Limb (tissue), 2 donors: ENCODE measurements around the gene TMX4.

Source experiments
- DNase-seq, 2 donors: peaks; one replicate each; pipeline ENCODE4 v3.0.0-alpha.2; 2016; ENCODE audit errors: extremely low spot score in 2 of 2

Gene TMX4

DNA sequence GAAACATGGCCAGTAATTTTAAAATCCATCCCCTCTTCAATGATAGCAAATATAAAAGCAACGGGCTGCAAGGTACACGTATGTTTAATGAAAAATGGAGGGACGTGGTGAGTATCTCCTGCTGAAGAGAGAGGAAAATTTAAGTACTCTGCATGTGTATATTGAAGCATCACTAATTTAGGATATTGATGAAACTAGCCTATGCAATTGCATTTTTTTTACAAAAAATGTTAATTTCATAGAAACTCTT, 362 bp upstream of the TMX4 start:
- DNase-seq, result no peak

- DNase-seq, result no peak
These were observed 659 bp downstream of the TMX4 start for GRCh38 chr20:8018958-8019245.

- DNase-seq, result no peak
These were observed 6.8 kb downstream of the TMX4 start for GRCh38 chr20:8012724-8013123.

DNA sequence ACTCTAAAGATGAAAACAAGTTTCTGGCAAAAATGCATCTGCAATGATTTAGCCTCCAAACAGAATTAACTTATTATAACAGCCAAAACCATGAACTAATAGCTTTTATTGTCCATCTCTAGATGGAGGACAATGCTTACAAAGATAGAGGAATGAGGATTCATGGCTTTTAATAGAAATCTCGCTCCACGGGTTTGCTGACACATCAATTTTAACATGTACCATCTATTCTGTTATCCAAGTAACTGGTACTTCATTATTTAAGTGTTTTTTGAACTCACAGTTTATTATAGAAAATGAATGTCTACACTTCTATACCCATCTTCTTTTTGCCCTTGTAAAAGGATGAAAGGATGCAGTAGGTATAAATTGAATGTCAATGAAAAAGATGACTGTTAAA, 10.8 kb downstream of the TMX4 start:
- DNase-seq, result no peak

GRCh38 chr20:8007490-8007889, 12.1 kb downstream of the TMX4 start:
- no peak for DNase-seq

DNA sequence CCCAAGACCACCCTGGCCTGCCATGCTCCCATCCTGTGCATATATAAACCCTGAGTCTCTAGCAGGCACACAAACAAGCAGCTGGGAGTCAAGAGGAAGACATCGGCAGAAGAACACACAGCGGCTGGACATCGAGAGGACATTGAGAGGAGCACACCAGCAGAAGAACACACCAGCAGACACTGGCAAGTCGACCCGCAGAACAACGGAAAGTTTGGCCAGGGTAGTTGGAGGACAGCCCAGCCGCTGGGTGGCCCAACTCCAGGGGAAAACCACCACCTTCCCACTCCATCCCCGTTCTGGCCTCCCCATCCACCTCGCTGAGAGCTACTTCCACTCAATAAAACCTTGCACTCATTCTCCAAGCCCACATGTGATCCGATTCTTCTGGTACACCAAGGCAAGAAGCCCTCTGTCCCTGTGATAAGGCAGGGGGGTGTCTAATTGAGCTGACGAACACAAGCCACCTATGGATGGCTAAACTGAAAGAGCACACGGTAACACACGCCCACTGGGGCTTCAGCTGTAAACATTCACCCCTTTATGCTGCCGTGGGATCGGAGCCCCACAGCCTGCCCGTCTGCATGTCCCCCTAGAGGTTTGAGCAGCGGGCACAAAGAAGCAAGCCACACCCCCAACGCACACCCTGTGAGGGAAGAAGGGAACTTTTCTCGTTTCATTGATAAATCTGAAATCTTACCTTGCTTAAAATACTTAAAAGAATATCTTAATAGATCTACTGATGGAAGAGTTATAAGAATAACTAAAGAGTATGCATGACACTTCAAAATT, 13.8 kb downstream of the TMX4 start:
- DNase-seq, result no peak

- DNase-seq, result no peak
These were observed 14.5 kb downstream of the TMX4 start for GRCh38 chr20:8005033-8005432.

DNA sequence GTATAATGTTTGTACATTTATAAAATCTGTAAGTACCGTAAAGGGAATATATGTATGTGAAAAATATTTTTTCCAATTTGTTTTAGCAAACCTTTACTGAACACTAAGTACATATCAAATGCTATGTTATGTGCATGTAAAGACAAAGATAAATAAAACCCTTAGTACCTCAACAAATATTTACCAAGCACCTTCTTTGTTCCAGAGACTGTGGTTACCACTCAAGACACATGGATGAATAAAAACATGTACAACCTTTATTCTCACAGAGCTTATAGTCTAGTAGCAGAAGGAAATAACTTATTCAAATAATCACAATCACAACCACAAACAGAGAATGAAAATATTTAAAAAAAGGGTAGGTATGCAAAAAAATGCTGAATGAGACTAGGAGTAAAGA, 17.5 kb downstream of the TMX4 start:
- no peak for DNase-seq

- DNase-seq, result no peak
These were observed 18.8 kb downstream of the TMX4 start for GRCh38 chr20:8000796-8001195.

- no peak for DNase-seq
These were observed 22.7 kb downstream of the TMX4 start for GRCh38 chr20:7996898-7997297.

GRCh38 chr20:7994809-7995208, 24.8 kb downstream of the TMX4 start:
- DNase-seq, result no peak

DNA sequence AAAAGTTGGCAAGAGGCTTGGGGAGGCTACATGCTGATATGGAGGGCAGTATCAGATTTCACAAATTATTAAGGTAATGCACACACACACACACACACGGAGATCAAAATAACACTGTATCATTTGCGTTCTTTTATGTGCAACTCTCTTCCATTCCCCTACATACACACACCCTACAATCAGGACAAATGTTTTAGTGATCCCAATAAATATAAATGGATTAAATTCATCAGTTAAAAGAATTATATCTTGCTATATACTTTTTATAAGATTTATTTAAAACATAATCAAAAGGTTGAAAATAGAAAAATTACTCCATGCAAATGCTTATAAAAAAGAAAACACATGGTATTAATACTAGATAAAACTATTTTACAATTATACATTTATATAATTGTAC, 25.9 kb downstream of the TMX4 start:
- no peak for DNase-seq

DNA sequence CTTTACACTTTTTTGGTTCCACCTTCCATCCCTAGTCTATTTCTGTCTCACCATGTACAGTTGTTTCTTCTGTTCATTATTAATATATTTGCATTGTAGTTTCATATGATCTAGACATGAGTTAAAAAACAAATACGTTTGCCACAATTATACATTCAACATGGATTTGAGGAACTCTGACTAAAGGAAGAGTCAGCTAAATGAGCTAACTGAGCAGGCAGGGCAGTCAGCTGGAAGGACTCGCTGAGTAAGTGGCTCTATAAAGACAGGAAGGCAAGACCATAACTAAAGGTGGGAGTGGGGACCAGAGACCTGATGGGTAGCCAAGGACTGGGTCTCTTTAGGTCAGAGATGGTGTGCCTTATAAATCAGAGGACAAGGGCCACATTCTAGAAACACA, 26.3 kb downstream of the TMX4 start:
- DNase-seq, result no peak

DNA sequence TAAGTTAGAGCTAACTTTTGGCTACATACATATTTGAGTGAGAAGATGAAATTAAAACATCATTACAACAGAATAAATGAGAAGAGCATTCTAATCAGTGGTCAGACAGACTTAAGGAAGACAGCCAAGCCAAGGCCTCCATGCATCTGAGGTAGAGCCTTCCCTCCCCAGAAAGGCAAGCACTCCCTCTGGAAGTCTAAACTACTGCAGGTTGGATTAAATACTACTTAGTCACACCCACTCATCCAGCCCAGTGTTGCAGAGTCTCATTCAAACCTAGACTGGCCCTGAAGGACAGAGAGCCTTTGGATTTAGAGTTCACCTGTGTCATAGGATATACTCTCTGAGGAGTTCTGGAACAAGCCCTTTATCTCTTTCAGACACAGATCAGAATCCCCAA, 29.2 kb downstream of the TMX4 start:
- DNase-seq, result no peak

GRCh38 chr20:7989379-7989778, 30.2 kb downstream of the TMX4 start:
- no peak for DNase-seq

DNA sequence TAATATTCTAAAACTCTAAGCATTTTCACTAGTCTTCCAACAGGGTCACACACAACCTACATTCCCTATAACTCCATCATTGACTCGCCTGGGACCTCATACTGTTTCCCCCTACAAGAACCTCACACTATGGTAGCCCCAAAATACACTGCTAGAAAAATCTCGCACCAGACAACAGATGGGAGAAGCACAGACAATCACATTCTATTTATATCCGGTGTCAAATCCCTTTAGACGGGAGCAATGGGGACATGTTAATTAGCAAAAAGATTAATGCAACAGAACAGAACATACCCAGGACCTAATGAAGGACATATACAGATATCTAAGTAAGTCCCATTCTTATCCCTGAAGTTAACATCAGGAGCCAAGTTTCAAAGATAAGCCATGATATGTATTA, 33.6 kb downstream of the TMX4 start:
- DNase-seq, result no peak

DNA sequence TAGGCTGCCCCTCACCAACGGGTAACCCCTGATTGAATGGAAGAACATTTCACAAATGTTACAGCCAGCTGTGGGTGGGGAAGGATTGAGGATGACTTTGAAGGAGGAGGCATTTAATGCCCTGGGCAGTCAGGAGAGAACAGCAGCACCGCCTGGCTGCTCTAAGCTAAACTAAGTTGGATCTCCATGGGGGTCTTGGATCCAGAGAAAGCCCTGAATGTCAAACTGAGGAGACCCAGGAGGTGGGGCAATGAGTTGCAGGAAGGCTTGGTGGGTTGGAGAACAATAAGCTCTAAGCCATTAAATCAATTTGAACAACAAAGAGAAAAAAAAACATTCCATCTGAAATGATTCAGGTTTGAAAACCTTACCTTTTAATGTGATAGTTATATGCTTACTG, 35.4 kb downstream of the TMX4 start:
- DNase-seq, result no peak

- DNase-seq, result no peak
These were observed 38.2 kb downstream of the TMX4 start for GRCh38 chr20:7981374-7981773.

DNA sequence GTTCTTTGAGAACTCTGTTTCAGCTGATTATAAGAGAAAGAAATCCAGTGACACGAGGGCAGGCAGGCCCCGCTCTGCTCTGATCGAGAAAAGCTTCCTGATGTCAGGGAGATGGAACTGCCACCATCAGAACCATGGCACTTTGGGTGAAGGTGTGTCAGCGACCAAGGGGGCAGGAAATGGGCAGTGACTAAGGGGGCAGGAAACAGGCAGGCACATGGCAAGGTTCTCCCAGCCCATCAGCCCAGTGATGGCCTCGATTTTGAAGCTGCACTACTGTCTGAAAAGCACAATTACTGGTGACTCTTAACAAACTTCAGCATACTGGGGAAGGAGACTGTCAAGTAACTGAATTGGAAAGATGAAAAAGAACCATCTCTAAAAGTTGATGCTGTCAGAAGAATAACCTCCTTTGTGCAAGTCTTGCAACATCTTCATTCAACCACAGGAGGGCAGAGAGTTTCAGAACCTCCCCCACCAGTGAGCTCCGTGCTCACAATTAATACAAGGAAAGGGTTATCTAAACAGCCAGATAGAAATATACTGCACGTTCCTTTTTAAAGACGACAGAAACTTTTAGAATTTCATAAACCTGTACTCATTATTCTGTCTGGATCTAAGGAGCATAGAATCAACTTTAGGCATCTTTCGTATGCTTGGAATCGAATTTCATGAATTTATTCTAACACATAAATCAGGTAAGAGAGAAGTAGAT, 39.1 kb downstream of the TMX4 start:
- DNase-seq, result no peak

GRCh38 chr20:7977709-7978108, 41.9 kb downstream of the TMX4 start:
- no peak for DNase-seq

DNA sequence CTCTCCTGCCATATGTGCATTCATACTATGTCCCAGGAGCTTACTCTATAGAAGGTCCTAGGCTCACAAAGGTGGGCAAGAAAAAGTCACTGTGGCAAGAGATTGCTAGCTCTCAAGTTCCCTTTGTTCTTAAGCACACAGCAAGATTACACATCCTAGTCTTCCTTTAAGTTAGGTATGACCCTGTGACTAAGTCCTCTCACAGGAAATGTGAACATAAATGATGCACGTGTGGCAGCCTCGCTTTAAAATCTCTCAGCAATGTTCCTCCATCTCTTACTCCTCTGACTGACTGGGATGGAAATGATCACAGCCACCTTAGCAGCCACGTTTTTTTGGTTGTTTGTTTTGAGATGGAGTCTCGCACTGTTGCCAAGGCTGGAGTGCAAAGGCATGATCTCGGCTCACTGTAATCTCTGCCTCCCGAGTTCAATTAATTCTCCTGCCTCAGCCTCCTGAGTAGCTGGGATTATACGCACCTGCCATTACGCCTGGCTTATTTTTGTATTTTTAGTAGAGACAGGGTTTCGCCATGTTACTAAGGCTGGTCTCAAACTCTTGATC, 43.6 kb downstream of the TMX4 start:
- DNase-seq, result no peak

- DNase-seq, result no peak
These were observed 44.7 kb downstream of the TMX4 start for GRCh38 chr20:7974785-7975435.
